Glutamatergic neuron (in vitro differentiated cells): ENCODE results near the gene FKBP5. TPM values are rescaled to one million over a fixed set of nuclear protein-coding genes. Genes with fewer than 3 reads are reported as not detected.

ENCODE experiments used
- DNase-seq: peaks from one replicate; pipeline ENCODE4 v3.0.0; 2022
- H3K27ac Mint-ChIP-seq: one replicate; pipeline ENCODE4 v1.8.0; 2020; ENCODE audit warnings: mild to moderate bottlenecking, mixed read lengths, inconsistent platforms; ENCODE audit not compliant: unreplicated experiment
- H3K27me3 Mint-ChIP-seq: one replicate; pipeline ENCODE4 v1.8.0; 2020; ENCODE audit warnings: mild to moderate bottlenecking, moderate library complexity, mixed read lengths, inconsistent platforms; ENCODE audit not compliant: unreplicated experiment
- H3K36me3 Mint-ChIP-seq: one replicate; pipeline ENCODE4 v1.8.0; 2020; ENCODE audit warnings: mild to moderate bottlenecking, mixed read lengths, inconsistent platforms; ENCODE audit not compliant: unreplicated experiment
- H3K4me1 Mint-ChIP-seq: one replicate; pipeline ENCODE4 v1.8.0; 2020; ENCODE audit warnings: mild to moderate bottlenecking, low read depth, mixed read lengths, inconsistent platforms; ENCODE audit not compliant: unreplicated experiment
- H3K4me3 Mint-ChIP-seq: one replicate; pipeline ENCODE4 v1.8.0; 2020; ENCODE audit warnings: mild to moderate bottlenecking, mixed read lengths, inconsistent platforms; ENCODE audit not compliant: unreplicated experiment
- H3K9me3 Mint-ChIP-seq: one replicate; pipeline ENCODE4 v1.8.0; 2020; ENCODE audit warnings: mild to moderate bottlenecking, moderate library complexity, mixed read lengths, inconsistent platforms; ENCODE audit not compliant: unreplicated experiment
- CTCF ChIP-seq: fragments of 200-600 bp; sonication (generic); IDR thresholded peaks from one replicate; pipeline ENCODE4 v1.5.0; 2021; ENCODE audit not compliant: partially characterized antibody, unreplicated experiment
- total RNA-seq: library from RNA; stranded (reverse); fragmentation: NEBNext Ultra II Directional; extraction: Animal tissue kit (Norgen Biotek cat#: 25700); gene quantifications from one replicate; pipeline ENCODE4 v1.2.1, GENCODE V29; 2021; ENCODE audit not compliant: unreplicated experiment

Gene FKBP5
- total RNA-seq, 1 donor from 2014 or later: 10.6 TPM

- Mint-ChIP-seq H3K27me3 (no peaks in the 10 kb centered on the region), H3K9me3 (no peaks in the 10 kb centered on the region), H3K4me1 (no peaks in the 10 kb centered on the region), H3K4me3 (no peak overlapping the region), H3K27ac (no peak overlapping the region), H3K36me3 (no peaks in the 10 kb centered on the region)
- no peak for DNase-seq
- no peak for TF ChIP-seq CTCF
These were observed 23.1 kb downstream of the FKBP5 start for GRCh38 chr6:35665573-35665972.

- H3K4me3 Mint-ChIP-seq: no peak overlapping the region
- DNase-seq: no peak
- no peak overlapping the region for H3K27ac Mint-ChIP-seq
- H3K9me3 Mint-ChIP-seq: no peaks in the 10 kb centered on the region
- H3K4me1 Mint-ChIP-seq: no peaks in the 10 kb centered on the region
- H3K27me3 Mint-ChIP-seq: no peaks in the 10 kb centered on the region
- no peak for TF ChIP-seq CTCF
- H3K36me3 Mint-ChIP-seq: no peaks in the 10 kb centered on the region
These were observed 23.8 kb downstream of the FKBP5 start for GRCh38 chr6:35664945-35665344.

GRCh38 chr6:35663447-35664235 lies 25.1 kb downstream of the FKBP5 start:
- no peak overlapping the region for H3K27ac Mint-ChIP-seq
- H3K36me3 Mint-ChIP-seq: no peaks in the 10 kb centered on the region
- H3K4me3 Mint-ChIP-seq: no peak overlapping the region
- no peaks in the 10 kb centered on the region for H3K4me1 Mint-ChIP-seq
- H3K9me3 Mint-ChIP-seq: no peaks in the 10 kb centered on the region
- TF ChIP-seq CTCF: no peak
- H3K27me3 Mint-ChIP-seq: no peaks in the 10 kb centered on the region
- DNase-seq: no peak

GRCh38 chr6:35662999-35663398 lies 25.7 kb downstream of the FKBP5 start:
- Mint-ChIP-seq H3K27me3 (no peaks in the 10 kb centered on the region), H3K9me3 (no peaks in the 10 kb centered on the region), H3K4me3 (no peak overlapping the region), H3K36me3 (no peaks in the 10 kb centered on the region), H3K4me1 (no peaks in the 10 kb centered on the region), H3K27ac (no peak overlapping the region)
- no peak for TF ChIP-seq CTCF
- DNase-seq: no peak

- Mint-ChIP-seq H3K9me3 (no peaks in the 10 kb centered on the region), H3K36me3 (no peaks in the 10 kb centered on the region), H3K4me3 (no peak overlapping the region), H3K4me1 (no peaks in the 10 kb centered on the region), H3K27ac (no peak overlapping the region), H3K27me3 (peaks cover 1% of the 10 kb centered on the region)
- DNase-seq: no peak
- no peak for TF ChIP-seq CTCF
These were observed 33.8 kb downstream of the FKBP5 start for GRCh38 chr6:35654883-35655282.
